Nephron progenitor cell (in vitro differentiated cells): ENCODE results near the gene KRR1.

Experiments used
- DNase-seq: peaks from one replicate; pipeline ENCODE4 v3.0.0; 2021
- H3K27ac Mint-ChIP-seq: 2 replicates; pipeline ENCODE4 v1.8.0; 2021; ENCODE audit warnings: mild to moderate bottlenecking, moderate library complexity, mixed read lengths
- H3K27me3 Mint-ChIP-seq: 2 replicates; pipeline ENCODE4 v1.8.0; 2021; ENCODE audit warnings: mild to moderate bottlenecking, low read depth, mixed read lengths; ENCODE audit not compliant: poor library complexity
- H3K36me3 Mint-ChIP-seq: 2 replicates; pipeline ENCODE4 v1.8.0; 2021; ENCODE audit warnings: low read depth, mixed read lengths
- H3K4me1 Mint-ChIP-seq: 2 replicates; pipeline ENCODE4 v1.8.0; 2021; ENCODE audit warnings: mixed read lengths
- H3K4me3 Mint-ChIP-seq: 2 replicates; pipeline ENCODE4 v1.8.0; 2021; ENCODE audit warnings: mild to moderate bottlenecking, moderate library complexity, mixed read lengths
- H3K9me3 Mint-ChIP-seq: 2 replicates; pipeline ENCODE4 v1.8.0; 2021; ENCODE audit warnings: mild to moderate bottlenecking, moderate library complexity, mixed read lengths
- TF ChIP-seq, protein P1 (sequence below): fragments of 200-600 bp; sonication (generic); IDR thresholded peaks from 2 replicates; pipeline ENCODE4 v1.5.0; 2021; ENCODE audit warnings: antibody characterized with exemption

The KRR1 gene

DNA sequence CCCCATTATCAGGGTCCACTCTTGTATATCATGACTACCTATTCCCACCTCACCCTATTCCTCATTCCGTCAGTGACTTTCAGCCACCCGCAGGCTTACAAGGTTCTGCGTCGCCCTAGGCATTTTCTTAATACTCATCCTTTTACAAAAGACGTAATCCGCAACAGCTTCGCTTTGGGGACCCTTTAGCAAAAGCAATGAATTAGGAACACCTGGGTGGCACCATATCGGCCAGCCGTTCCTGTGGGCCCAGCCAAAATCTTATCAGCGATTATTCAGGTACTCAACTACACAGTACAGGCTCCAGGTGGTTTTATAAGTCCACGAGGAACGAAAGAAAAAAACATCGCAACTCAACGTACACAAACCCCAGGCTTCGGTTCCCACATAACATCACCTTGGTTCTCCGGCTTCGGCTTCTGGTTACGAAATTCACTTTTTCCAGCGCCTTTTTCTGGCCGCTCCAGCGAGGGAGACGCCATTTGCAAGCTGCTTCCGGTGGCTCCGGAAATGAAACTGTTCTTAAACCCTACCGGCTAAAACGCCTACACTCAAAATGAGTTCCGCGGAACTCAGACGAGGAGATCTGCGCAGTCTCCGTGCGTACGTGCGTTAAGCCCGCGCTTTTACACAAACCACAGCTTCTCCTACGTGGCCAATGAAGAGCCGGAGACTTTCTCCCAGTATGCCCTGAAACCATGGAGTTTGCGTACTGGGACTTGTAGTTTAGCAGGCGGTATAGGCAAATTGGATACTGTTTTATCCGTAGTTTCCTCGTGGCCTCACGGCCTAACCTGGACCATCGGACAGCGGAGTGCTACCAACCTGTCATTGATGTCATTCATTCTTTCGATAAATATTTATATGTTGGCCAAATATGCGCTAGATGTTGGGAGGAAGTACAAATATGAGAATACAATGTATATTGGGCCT, at the start of gene KRR1:
TSS of gene KRR1 (minus strand) at position 494 of the 933 bp plus-strand sequence. CDS start at position 482, 12 bp downstream.
- TF ChIP-seq, protein P1, sequence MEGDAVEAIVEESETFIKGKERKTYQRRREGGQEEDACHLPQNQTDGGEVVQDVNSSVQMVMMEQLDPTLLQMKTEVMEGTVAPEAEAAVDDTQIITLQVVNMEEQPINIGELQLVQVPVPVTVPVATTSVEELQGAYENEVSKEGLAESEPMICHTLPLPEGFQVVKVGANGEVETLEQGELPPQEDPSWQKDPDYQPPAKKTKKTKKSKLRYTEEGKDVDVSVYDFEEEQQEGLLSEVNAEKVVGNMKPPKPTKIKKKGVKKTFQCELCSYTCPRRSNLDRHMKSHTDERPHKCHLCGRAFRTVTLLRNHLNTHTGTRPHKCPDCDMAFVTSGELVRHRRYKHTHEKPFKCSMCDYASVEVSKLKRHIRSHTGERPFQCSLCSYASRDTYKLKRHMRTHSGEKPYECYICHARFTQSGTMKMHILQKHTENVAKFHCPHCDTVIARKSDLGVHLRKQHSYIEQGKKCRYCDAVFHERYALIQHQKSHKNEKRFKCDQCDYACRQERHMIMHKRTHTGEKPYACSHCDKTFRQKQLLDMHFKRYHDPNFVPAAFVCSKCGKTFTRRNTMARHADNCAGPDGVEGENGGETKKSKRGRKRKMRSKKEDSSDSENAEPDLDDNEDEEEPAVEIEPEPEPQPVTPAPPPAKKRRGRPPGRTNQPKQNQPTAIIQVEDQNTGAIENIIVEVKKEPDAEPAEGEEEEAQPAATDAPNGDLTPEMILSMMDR = no peak

DNA sequence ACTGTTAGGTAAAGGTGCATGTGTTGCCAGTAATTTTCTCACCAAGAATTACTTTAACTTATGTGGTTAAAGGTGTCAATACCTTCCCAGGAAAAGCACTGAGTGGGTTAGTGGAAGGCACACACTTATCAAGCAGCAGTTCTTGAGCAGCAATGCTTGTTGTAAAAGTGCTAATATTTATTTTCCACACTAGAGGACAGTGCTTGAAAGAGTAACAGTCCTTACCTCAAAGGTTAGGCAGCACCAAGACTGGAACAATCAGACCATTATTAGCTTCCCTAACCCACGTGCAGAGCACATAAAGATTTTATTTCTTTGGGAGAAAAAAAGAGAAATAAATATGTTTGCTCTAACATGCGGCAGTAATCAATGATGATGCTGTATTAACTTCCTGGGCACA, 48.8 kb upstream of the KRR1 start:
- H3K27ac Mint-ChIP-seq = no peak overlapping the region

More for the DNA sequence above, at the start of gene KRR1:
- Mint-ChIP-seq H3K4me1 (peaks cover 32% of the 10 kb centered on the region), H3K4me3 (peak within 1 kb of the TSS; percentile 99), H3K36me3 (peaks cover 8% of the 10 kb centered on the region), H3K27me3 (no peaks in the 10 kb centered on the region), H3K9me3 (no peaks in the 10 kb centered on the region), H3K27ac (peak within 1 kb of the TSS; percentile 99)
- peak; percentile 81 for DNase-seq

DNA sequence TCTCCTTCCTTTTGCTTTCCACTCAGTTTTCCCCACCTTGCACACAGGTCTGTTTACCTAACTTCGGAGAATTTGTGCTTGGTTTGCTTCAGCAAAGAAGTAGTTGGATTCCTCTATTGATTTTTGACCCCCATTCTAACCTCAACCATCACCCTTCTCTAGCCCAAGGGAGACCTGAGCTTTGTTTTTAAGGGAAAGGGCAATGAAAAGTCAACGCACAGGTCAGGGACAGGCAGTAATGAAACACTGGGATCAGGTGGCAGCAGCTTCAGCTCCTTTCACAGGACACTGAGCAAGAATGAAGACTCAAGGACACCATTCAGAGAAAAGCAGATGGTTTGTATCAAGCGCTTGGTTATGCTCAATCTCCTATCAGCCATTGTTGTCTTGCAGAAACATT, 46.9 kb upstream of the KRR1 start:
- H3K9me3 Mint-ChIP-seq = no peaks in the 10 kb centered on the region
- peak overlapping the region; percentile 93 for H3K27ac Mint-ChIP-seq
- TF ChIP-seq, protein P1 = no peak
- H3K4me3 Mint-ChIP-seq = peak overlapping the region; percentile 33
- H3K36me3 Mint-ChIP-seq = no peaks in the 10 kb centered on the region
- peaks cover 71% of the 10 kb centered on the region for H3K4me1 Mint-ChIP-seq
- DNase-seq = peak; percentile 18
- peaks cover 4% of the 10 kb centered on the region for H3K27me3 Mint-ChIP-seq

More for the DNA sequence above, 48.8 kb upstream of the KRR1 start:
- H3K36me3 Mint-ChIP-seq = peaks cover 3% of the 10 kb centered on the region
- TF ChIP-seq, protein P1 = no peak
- H3K9me3 Mint-ChIP-seq = peaks cover 10% of the 10 kb centered on the region
- H3K4me1 Mint-ChIP-seq = peaks cover 55% of the 10 kb centered on the region
- no peak for DNase-seq
- peaks cover 4% of the 10 kb centered on the region for H3K27me3 Mint-ChIP-seq
- no peak overlapping the region for H3K4me3 Mint-ChIP-seq

DNA sequence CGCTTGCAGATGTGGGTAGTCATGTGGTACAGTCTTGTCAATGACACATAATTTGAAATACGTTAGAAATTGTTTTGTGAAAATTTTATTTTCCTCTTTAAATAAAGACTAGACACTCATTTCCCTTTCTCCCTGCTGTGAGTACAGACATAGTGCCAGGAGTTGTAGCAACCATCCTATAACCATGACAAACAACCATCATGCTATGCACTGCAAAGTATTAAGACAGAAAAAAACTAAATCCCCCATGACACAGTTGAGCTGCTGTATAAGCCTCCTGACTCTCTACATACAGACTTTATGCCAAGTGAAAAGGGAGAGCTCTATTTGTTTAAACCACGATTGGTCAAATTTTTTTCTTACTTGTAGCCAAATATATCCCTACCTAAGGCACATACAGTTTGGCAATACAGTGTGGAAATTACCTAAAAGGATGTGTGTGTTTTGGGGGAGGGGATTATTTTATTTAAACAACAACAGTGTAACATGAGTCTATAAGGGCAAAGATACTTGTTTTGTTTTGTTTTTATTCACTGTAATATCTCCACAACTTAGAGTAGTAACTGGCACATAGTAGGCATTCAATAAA, 45.0 kb upstream of the KRR1 start:
- no peak for DNase-seq
- TF ChIP-seq, protein P1 = no peak
- Mint-ChIP-seq H3K4me1 (peaks cover 71% of the 10 kb centered on the region), H3K27ac (no peak overlapping the region), H3K4me3 (no peak overlapping the region), H3K9me3 (no peaks in the 10 kb centered on the region), H3K27me3 (peaks cover 4% of the 10 kb centered on the region), H3K36me3 (no peaks in the 10 kb centered on the region)

DNA sequence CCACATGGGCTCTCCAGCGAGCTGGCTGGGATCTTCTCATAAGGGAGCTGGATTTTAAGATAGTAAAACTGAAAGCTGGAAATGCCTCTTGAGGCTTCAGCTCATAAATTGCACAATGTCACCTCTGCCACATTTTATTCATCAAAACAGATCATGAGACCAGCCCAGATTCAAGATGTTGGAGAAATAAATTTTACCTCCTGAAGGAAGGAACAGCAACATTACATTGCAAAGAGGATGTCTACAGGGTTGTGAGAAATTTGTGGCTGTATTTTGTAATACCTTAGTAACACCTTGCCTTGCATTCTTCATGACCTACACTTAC, 43.1 kb upstream of the KRR1 start:
- no peaks in the 10 kb centered on the region for H3K9me3 Mint-ChIP-seq
- H3K36me3 Mint-ChIP-seq = no peaks in the 10 kb centered on the region
- H3K4me3 Mint-ChIP-seq = no peak overlapping the region
- TF ChIP-seq, protein P1 = no peak
- H3K4me1 Mint-ChIP-seq = peaks cover 71% of the 10 kb centered on the region
- DNase-seq = no peak
- H3K27me3 Mint-ChIP-seq = peaks cover 8% of the 10 kb centered on the region
- H3K27ac Mint-ChIP-seq = no peak overlapping the region
